K562 (cell line): ENCODE data around the gene AQP1. TPM values are rescaled to one million over a fixed set of nuclear protein-coding genes. Genes with fewer than 3 reads are reported as not detected.

Experiments
- ARID1B ChIP-seq: fragments of 450-650 bp; IDR thresholded peaks from 2 replicates; pipeline ENCODE4 v1.6.1; 2016; ENCODE audit warnings: antibody characterized with exemption, mild to moderate bottlenecking, inconsistent platforms
- CEBPB ChIP-seq: fragments of 450-650 bp; IDR thresholded peaks from 2 replicates; pipeline ENCODE4 v1.6.1; 2016; ENCODE audit warnings: missing genetic modification characterization, missing compliant biosample characterization
- NCOR1 ChIP-seq: fragments of 450-650 bp; IDR thresholded peaks from 2 replicates; pipeline ENCODE4 v1.6.1; 2016; ENCODE audit warnings: mild to moderate bottlenecking, moderate library complexity
- SREBF1 ChIP-seq: fragments of 150-350 bp; IDR thresholded peaks from 2 replicates; pipeline ENCODE4 v1.6.1; 2014; ENCODE audit warnings: antibody characterized with exemption, low read depth, low read length, borderline replicate concordance
- ZBTB1 ChIP-seq: sonication (generic); formaldehyde crosslinking; IDR thresholded peaks from 2 replicates; pipeline ENCODE4 v1.8.1; 2023; ENCODE audit warnings: missing genetic modification reagents, low read depth, mild to moderate bottlenecking, borderline replicate concordance
- ZNF23 ChIP-seq: fragments of 250-450 bp; sonication (Bioruptor Pico); IDR thresholded peaks from 2 replicates; pipeline ENCODE4 v1.4.0; 2020; ENCODE audit warnings: mild to moderate bottlenecking
- ZNF239 ChIP-seq: fragments of 250-450 bp; sonication (Bioruptor Pico); IDR thresholded peaks from 2 replicates; pipeline ENCODE4 v1.4.0; 2020; ENCODE audit warnings: mild to moderate bottlenecking
- ZNF507 ChIP-seq: conservative IDR thresholded peaks from 2 replicates; pipeline ENCODE4 v1.6.1; 2017; ENCODE audit warnings: missing genetic modification characterization, missing compliant biosample characterization
- polyA plus RNA-seq, 8 experiments: library from polyadenylated mRNA; depleted of rRNA in 4 of 8; stranded (reverse) in 5 of 8; unstranded in 3 of 8; fragments of >200 nt; fragmentation: Nextera tagmentation in 2 of 8; fragmentation: Illumina TruSeq in 1 of 8; extraction: Ambion mirVana in 2 of 8; extraction: Trizol in 1 of 8; gene quantifications; 2 replicates each; pipeline versions ENCODE4 v1.2.1 to v1.2.3, GENCODE V29; 2011 to 2014; ENCODE audit warnings: inconsistent platforms in 1 of 8, missing spikeins in 1 of 8
- total RNA-seq, 7 experiments: library from RNA; depleted of rRNA in 6 of 7; stranded (reverse); fragments of >200 nt in 6 of 7; fragmentation: Illumina TruSeq in 2 of 7; extraction: Trizol in 2 of 7; gene quantifications; 2 replicates each; pipeline versions ENCODE4 v1.2.1 to v1.2.3, GENCODE V29; 2011 to 2021; ENCODE audit warnings: low replicate concordance in 1 of 7
- TF ChIP-seq, protein P1 (sequence below): fragments of 250-450 bp; sonication (Bioruptor Pico); IDR thresholded peaks from 2 replicates; pipeline ENCODE4 v1.5.0; 2021; ENCODE audit warnings: mild to moderate bottlenecking, moderate library complexity
- TF ChIP-seq, protein P2 (sequence below): sonication (generic); formaldehyde crosslinking; IDR thresholded peaks from 2 replicates; pipeline ENCODE4 v1.8.1; 2022; ENCODE audit warnings: missing genetic modification reagents
- TF ChIP-seq, protein P3 (sequence below): sonication (generic); formaldehyde crosslinking; IDR thresholded peaks from 2 replicates; pipeline ENCODE4 v1.8.1; 2023; ENCODE audit warnings: mild to moderate bottlenecking, missing genetic modification reagents
- TF ChIP-seq, protein P4 (sequence below): fragments of 250-450 bp; sonication (Bioruptor Pico); IDR thresholded peaks from 2 replicates; pipeline ENCODE4 v1.6.1; 2021; ENCODE audit warnings: mild to moderate bottlenecking

Gene AQP1
- total and polyA plus RNA-seq, 9 of the 15 experiments (the other 6 are each of a cell fraction or from before 2014, with no cell fraction given), result 0.18 to 12.6 (median 4.1) TPM

DNA sequence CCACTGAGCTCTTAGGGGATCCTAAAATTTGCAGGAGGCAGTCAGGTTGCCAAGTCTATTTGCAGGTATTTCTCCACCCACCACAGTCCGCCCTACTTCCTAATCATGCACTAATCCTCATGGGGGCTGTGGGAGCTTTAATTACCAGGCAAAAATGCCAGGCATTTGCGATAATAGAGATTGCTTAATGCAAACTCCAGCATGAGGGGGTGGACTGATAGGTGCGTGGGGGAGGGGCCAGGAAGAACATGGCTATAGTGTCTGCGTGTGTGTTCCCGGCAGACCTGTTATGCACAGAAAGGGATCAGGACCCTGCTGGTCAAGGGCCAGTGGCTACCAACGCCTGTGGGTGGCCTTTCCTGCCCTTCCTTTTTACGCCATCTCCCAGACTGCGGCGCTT lies 15.6 kb upstream of the AQP1 start (continued):
- TF ChIP-seq CEBPB (tag) (peak; percentile 73), ZNF23 (CRISPR knock-in tag) (no peak), ARID1B (0 out of 2 replicates have a peak, but pooled peaks have one; percentile 8), ZNF239 (no peak), ZNF507 (tag) (no peak), ZBTB1 (no peak), SREBF1 (no peak), NCOR1 (no peak)
- TF ChIP-seq, protein P1, sequence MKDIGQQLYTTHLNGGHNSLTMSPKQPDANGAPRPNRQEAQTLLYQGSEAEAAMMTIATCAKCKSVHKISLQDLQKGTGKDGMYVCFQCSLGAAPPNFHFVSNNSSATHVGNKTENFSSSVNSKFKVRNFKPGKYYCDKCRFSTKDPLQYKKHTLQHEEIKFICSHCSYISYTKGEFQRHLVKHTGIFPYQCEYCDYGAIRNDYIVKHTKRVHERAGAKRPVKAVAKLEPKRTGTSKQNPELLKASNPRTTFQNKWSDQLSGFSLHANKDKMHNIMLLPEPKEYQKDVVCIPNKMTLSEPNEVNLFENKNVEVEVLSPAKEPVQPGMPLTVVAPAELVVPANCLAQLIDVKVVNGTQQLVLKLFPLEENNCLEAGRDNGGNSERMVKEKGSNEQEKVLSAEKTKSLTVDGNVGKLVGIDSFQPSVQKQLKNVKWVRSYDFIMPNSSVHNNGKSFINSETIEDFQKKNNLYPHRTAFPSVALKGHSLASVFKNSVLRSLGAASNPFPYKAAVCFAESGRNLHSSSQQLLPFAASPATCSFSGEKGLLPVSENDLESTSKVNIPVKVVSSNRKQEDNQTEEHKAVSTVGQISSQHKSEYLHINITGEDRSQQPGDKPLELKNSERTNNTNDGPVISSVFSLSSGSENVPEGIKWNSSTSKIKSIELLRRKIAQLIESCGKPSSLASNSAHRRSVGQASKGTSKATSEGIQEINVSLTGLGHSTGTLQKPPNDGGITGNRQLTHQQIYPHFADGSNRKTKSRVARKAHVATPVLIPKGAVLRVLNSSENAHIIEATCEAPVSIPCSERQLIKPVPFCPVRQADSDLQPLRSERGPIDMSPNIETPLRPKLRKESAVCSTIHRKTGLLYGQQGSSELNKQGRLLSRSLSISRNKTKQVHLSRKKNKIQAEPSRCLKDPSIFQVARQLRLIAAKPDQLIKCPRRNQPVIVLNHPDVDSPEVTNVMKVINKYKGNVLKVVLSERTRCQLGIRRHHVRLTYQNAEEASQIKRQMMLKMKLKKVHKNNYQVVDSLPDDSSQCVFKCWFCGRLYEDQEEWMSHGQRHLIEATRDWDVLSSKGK (CRISPR knock-in tag), result no peak
- TF ChIP-seq, protein P2, sequence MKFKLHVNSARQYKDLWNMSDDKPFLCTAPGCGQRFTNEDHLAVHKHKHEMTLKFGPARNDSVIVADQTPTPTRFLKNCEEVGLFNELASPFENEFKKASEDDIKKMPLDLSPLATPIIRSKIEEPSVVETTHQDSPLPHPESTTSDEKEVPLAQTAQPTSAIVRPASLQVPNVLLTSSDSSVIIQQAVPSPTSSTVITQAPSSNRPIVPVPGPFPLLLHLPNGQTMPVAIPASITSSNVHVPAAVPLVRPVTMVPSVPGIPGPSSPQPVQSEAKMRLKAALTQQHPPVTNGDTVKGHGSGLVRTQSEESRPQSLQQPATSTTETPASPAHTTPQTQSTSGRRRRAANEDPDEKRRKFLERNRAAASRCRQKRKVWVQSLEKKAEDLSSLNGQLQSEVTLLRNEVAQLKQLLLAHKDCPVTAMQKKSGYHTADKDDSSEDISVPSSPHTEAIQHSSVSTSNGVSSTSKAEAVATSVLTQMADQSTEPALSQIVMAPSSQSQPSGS (CRISPR knock-in tag), result no peak
- TF ChIP-seq, protein P3, sequence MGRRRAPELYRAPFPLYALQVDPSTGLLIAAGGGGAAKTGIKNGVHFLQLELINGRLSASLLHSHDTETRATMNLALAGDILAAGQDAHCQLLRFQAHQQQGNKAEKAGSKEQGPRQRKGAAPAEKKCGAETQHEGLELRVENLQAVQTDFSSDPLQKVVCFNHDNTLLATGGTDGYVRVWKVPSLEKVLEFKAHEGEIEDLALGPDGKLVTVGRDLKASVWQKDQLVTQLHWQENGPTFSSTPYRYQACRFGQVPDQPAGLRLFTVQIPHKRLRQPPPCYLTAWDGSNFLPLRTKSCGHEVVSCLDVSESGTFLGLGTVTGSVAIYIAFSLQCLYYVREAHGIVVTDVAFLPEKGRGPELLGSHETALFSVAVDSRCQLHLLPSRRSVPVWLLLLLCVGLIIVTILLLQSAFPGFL (CRISPR knock-in tag), result no peak
- TF ChIP-seq, protein P4, sequence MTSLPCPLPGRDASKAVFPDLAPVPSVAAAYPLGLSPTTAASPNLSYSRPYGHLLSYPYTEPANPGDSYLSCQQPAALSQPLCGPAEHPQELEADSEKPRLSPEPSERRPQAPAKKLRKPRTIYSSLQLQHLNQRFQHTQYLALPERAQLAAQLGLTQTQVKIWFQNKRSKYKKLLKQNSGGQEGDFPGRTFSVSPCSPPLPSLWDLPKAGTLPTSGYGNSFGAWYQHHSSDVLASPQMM (CRISPR knock-in tag), result no peak
